HFF-Myc (cell line): ENCODE measurements around the gene STOML3.
"Not testable (repeated sequence)": the region's sequence is repeated elsewhere in the genome, so short reads cannot be mapped to it uniquely, and the experiment has no call there.

Experiments used
- DNase-seq: peaks from one replicate; pipeline ENCODE4 v3.0.0-alpha.2; 2011; ENCODE audit warnings: low read depth; ENCODE audit errors: extremely low read depth
- H3K4me3 ChIP-seq: replicated peaks from 2 replicates; pipeline ENCODE4 v1.5.1; 2011; ENCODE audit warnings: low read depth, mild to moderate bottlenecking, control low read depth, low read length
- CTCF ChIP-seq: IDR thresholded peaks from 2 replicates; pipeline ENCODE4 v1.5.1; 2012; ENCODE audit warnings: mild to moderate bottlenecking, low read depth, low read length, control low read depth; ENCODE audit errors: missing control alignments

The STOML3 gene

GRCh38 chr13:39023316-39023715, 32.7 kb upstream of the STOML3 start:
- TF ChIP-seq CTCF, result no peak
- H3K4me3 ChIP-seq, result no peak overlapping the region
- DNase-seq, result no peak

- DNase-seq, result no peak
- TF ChIP-seq CTCF, result no peak
- H3K4me3 ChIP-seq, result no peak overlapping the region
These were observed 30.3 kb upstream of the STOML3 start for GRCh38 chr13:39020853-39021462.

GRCh38 chr13:39016787-39017186, 26.2 kb upstream of the STOML3 start:
- peak; percentile 43 for TF ChIP-seq CTCF
- no peak for DNase-seq
- H3K4me3 ChIP-seq, result no peak overlapping the region

- H3K4me3 ChIP-seq, result no peak overlapping the region
- no peak for DNase-seq
- no peak for TF ChIP-seq CTCF
These were observed 25.5 kb upstream of the STOML3 start for GRCh38 chr13:39016087-39016486.

- no peak for DNase-seq
- H3K4me3 ChIP-seq, result no peak overlapping the region
- no peak for TF ChIP-seq CTCF
These were observed 22.8 kb upstream of the STOML3 start for GRCh38 chr13:39013462-39013861.

- peak; percentile 4 for TF ChIP-seq CTCF
- DNase-seq, result no peak
These were observed 22.0 kb upstream of the STOML3 start for GRCh38 chr13:39012608-39013007.

GRCh38 chr13:39006371-39007111, 15.9 kb upstream of the STOML3 start:
- DNase-seq, H3K4me3 ChIP-seq: not testable (repeated sequence)

More at GRCh38 chr13:39012608-39013007, 22.0 kb upstream of the STOML3 start:
- no peak overlapping the region for H3K4me3 ChIP-seq
